Neural progenitor cell (in vitro differentiated cells): ENCODE data around the gene UROC1. TPM values are rescaled to one million over a fixed set of nuclear protein-coding genes. Genes with fewer than 3 reads are reported as not detected.

Experiments
- DNase-seq: peaks from one replicate; pipeline ENCODE4 v3.0.0-alpha.2; 2016; ENCODE audit warnings: low spot score
- H2AFZ ChIP-seq: fragments of 200-600 bp; sonication (generic); replicated peaks from 2 replicates; pipeline ENCODE4 v1.6.1; 2016; ENCODE audit warnings: antibody characterized with exemption
- H3F3A ChIP-seq: fragments of 200-600 bp; sonication (generic); 2 replicates; pipeline ENCODE4 v1.6.1; 2016; ENCODE audit warnings: antibody characterized with exemption, low read depth
- H3K27ac ChIP-seq: fragments of 200-600 bp; sonication (generic); 2 replicates; pipeline ENCODE4 v1.5.1; 2016; ENCODE audit warnings: mild to moderate bottlenecking
- H3K27me3 ChIP-seq: fragments of 200-600 bp; sonication (generic); 2 replicates; pipeline ENCODE4 v1.6.1; 2016; ENCODE audit warnings: mild to moderate bottlenecking, moderate library complexity
- H3K36me3 ChIP-seq: fragments of 200-600 bp; sonication (generic); 2 replicates; pipeline ENCODE4 v1.5.1; 2016
- H3K4me1 ChIP-seq: fragments of 200-600 bp; sonication (generic); 2 replicates; pipeline ENCODE4 v1.6.1; 2016; ENCODE audit warnings: mixed run types
- H3K4me2 ChIP-seq: fragments of 200-600 bp; sonication (generic); 2 replicates; pipeline ENCODE4 v1.6.1; 2016
- H3K4me3 ChIP-seq: fragments of 200-600 bp; sonication (generic); 2 replicates; pipeline ENCODE4 v1.5.1; 2016
- H3K79me2 ChIP-seq: fragments of 200-600 bp; sonication (generic); 2 replicates; pipeline ENCODE4 v1.6.1; 2016; ENCODE audit warnings: low read depth
- H3K9ac ChIP-seq: fragments of 200-600 bp; sonication (generic); 2 replicates; pipeline ENCODE4 v1.6.1; 2016
- H3K9me3 ChIP-seq: fragments of 200-600 bp; sonication (generic); 2 replicates; pipeline ENCODE4 v1.5.1; 2016; ENCODE audit warnings: low read depth
- H4K20me1 ChIP-seq: fragments of 200-600 bp; sonication (generic); 2 replicates; pipeline ENCODE4 v1.6.1; 2016; ENCODE audit warnings: low read depth
- H3K27ac Mint-ChIP-seq: 3 replicates; pipeline ENCODE4 v1.8.0; 2021; ENCODE audit warnings: mixed read lengths
- H3K27me3 Mint-ChIP-seq: 2 replicates; pipeline ENCODE4 v1.8.0; 2022; ENCODE audit warnings: low read depth, mild to moderate bottlenecking, inconsistent platforms, moderate library complexity, mixed read lengths; ENCODE audit not compliant: insufficient read depth
- H3K36me3 Mint-ChIP-seq: 3 replicates; pipeline ENCODE4 v1.8.0; 2021; ENCODE audit warnings: mixed read lengths
- H3K4me1 Mint-ChIP-seq: 3 replicates; pipeline ENCODE4 v1.8.0; 2021; ENCODE audit warnings: mixed read lengths
- H3K4me3 Mint-ChIP-seq: 3 replicates; pipeline ENCODE4 v1.8.0; 2021; ENCODE audit warnings: mild to moderate bottlenecking, moderate library complexity, mixed read lengths
- H3K9me3 Mint-ChIP-seq: 3 replicates; pipeline ENCODE4 v1.8.0; 2020; ENCODE audit warnings: mixed read lengths
- EZH2 ChIP-seq: fragments of 200-600 bp; sonication (generic); IDR thresholded peaks from 2 replicates; pipeline ENCODE4 v1.6.1; 2017; ENCODE audit warnings: antibody characterized with exemption, mild to moderate bottlenecking, moderate library complexity
- EZH2phosphoT487 ChIP-seq: fragments of 200-600 bp; sonication (generic); IDR thresholded peaks from 2 replicates; pipeline ENCODE4 v1.6.1; 2017; ENCODE audit warnings: antibody characterized with exemption
- total RNA-seq: library from RNA; depleted of rRNA; stranded (reverse); fragments of >200 nt; gene quantifications from 2 replicates; pipeline ENCODE4 v1.2.3, GENCODE V29; 2015; ENCODE audit warnings: low replicate concordance
- TF ChIP-seq, protein P1 (sequence below): fragments of 200-600 bp; sonication (generic); IDR thresholded peaks from 2 replicates; pipeline ENCODE4 v1.5.1; 2017; ENCODE audit warnings: antibody characterized with exemption, mild to moderate bottlenecking

Gene UROC1
- total RNA-seq, 1 donor from 2014 or later = not detected

DNA sequence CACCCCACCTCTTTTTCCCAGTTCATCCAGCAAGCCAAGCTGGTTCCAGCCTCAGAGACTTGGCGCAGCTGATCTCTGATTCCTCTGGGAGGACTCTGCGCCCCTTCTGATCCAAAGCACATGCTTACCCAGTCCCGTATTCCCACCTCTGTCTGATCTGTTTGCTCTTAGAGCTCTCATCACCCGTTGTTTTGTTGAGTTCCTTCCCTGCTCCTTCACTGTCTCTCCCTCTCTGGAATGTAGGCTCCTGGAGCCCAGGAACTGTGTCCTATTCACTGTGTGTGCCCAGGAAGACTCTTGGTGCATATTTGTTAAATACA is 40.6 kb downstream of the UROC1 start:
- Histone ChIP-seq H4K20me1 (peaks cover 31% of the 10 kb centered on the region), H3K27me3 (peaks cover 5% of the 10 kb centered on the region), H3K4me3 (no peak overlapping the region), H3K36me3 (no peaks in the 10 kb centered on the region), H3K79me2 (peaks cover 30% of the 10 kb centered on the region), H3K4me2 (no peak overlapping the region), H3K4me1 (peaks cover 22% of the 10 kb centered on the region), H2AFZ (no peak overlapping the region), H3K27ac (no peak overlapping the region), H3F3A (peaks cover 10% of the 10 kb centered on the region), H3K9ac (no peak overlapping the region), H3K9me3 (no peaks in the 10 kb centered on the region)
- Mint-ChIP-seq H3K36me3 (peaks cover 2% of the 10 kb centered on the region), H3K9me3 (no peaks in the 10 kb centered on the region), H3K27ac (no peak overlapping the region), H3K4me1 (peaks cover 35% of the 10 kb centered on the region), H3K4me3 (peak overlapping the region; percentile 70), H3K27me3 (peaks cover 4% of the 10 kb centered on the region)
- DNase-seq = peak; percentile 25
- TF ChIP-seq, protein P1, sequence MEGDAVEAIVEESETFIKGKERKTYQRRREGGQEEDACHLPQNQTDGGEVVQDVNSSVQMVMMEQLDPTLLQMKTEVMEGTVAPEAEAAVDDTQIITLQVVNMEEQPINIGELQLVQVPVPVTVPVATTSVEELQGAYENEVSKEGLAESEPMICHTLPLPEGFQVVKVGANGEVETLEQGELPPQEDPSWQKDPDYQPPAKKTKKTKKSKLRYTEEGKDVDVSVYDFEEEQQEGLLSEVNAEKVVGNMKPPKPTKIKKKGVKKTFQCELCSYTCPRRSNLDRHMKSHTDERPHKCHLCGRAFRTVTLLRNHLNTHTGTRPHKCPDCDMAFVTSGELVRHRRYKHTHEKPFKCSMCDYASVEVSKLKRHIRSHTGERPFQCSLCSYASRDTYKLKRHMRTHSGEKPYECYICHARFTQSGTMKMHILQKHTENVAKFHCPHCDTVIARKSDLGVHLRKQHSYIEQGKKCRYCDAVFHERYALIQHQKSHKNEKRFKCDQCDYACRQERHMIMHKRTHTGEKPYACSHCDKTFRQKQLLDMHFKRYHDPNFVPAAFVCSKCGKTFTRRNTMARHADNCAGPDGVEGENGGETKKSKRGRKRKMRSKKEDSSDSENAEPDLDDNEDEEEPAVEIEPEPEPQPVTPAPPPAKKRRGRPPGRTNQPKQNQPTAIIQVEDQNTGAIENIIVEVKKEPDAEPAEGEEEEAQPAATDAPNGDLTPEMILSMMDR = no peak
- TF ChIP-seq EZH2phosphoT487 (no peak), EZH2 (no peak)

DNA sequence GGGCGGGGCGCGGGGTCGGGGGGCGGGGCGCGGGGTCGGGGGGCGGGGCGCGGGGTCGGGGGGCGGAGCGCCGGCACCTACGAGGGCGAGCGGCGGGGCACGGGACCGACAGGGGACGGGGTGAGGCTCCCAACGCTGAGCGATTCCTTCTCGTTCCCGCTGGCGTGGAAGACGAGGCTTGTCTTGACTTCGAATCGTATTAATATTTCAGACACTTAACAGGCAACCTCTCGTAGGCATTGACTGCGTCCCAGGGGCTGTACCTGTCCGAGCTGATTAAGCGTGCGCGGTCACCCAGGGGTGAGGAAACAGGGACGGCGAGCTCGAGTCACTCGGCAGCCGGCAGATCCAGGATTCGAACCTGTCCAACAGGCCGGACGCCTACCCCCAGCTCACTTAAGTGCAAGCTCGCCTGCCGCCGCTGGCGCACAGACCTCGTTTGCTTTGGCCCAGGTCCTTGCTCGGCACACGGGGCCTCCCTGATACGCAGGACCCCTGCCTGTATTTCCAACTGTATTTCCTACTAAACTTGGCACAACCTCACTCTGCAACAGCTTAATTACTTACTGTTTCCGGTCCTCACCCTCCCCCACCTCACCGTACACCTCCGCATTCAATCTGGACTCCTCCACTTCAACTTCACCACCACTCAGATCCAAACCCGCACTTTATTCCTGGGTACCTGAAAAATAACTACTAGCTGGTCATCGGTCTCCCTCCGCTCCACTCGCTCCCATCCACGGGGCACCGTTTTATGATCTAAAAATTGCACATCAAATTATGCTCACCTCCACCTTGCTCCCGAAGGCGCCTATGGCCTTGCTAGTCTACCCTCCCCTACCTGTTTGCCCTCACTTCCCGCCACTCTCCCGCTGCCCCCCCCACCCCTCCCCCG is 41.2 kb downstream of the UROC1 start:
- peaks cover 36% of the 10 kb centered on the region for H3K79me2 ChIP-seq
- H3K27ac ChIP-seq = no peak overlapping the region
- H2AFZ ChIP-seq = peak overlapping the region; percentile 86
- peaks cover 10% of the 10 kb centered on the region for H3F3A ChIP-seq
- peaks cover 4% of the 10 kb centered on the region for H3K27me3 Mint-ChIP-seq
- H3K4me1 ChIP-seq = peaks cover 22% of the 10 kb centered on the region
- H4K20me1 ChIP-seq = peaks cover 36% of the 10 kb centered on the region
- H3K36me3 Mint-ChIP-seq = peaks cover 2% of the 10 kb centered on the region
- no peaks in the 10 kb centered on the region for H3K9me3 Mint-ChIP-seq
- no peak overlapping the region for H3K9ac ChIP-seq
- H3K4me3 Mint-ChIP-seq = peak overlapping the region; percentile 79
- DNase-seq = no peak
- H3K4me2 ChIP-seq = peak overlapping the region; percentile 86
- no peak overlapping the region for H3K27ac Mint-ChIP-seq
- H3K4me3 ChIP-seq = peak overlapping the region; percentile 57
- peaks cover 5% of the 10 kb centered on the region for H3K27me3 ChIP-seq
- no peaks in the 10 kb centered on the region for H3K9me3 ChIP-seq
- H3K4me1 Mint-ChIP-seq = peaks cover 32% of the 10 kb centered on the region
- TF ChIP-seq EZH2phosphoT487 (no peak), EZH2 (no peak)
- TF ChIP-seq, protein P1 = no peak
- peaks cover 1% of the 10 kb centered on the region for H3K36me3 ChIP-seq

DNA sequence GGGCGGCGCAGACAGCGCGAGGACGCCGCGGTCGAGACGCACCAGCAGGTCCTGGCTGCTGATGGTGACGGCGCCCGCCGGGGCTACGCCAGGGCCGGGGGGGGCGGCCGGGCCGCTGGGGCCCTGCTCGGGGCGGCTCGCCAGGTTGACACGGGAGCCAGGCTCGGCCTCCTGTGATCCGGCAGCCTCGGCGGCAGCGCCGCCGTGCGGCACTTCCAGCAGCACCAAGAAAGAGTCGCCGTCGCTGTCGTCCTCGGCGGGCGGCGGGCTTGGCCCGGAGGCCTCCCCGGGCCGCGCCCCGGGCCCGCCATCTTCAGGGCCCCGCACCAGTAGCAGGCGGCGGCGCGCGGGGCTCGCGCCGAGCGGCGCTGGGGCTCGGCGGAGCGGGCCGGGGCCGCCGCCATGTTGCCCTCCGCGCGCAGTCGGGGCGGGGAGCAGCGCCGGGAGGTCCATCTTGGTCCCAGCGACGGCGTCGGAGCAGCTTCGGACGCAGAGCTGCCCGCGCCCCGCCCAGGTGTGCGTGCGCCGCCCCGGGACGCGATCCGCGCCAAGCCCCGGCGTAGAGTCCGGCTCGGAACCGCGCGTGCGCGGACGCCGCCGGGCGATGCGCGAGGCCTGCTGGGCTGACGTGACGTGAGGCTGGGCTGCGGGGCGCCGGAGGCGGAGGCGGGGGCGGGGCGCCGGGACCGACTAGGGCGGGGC is 42.0 kb downstream of the UROC1 start, which contains the start of gene ZXDC:
Gene ZXDC, minus strand, starts transcription at position 479 of the 702 bp plus-strand sequence. Its CDS starts 26 bp downstream, at position 453.
- TF ChIP-seq EZH2 = no peak
- TF ChIP-seq, protein P1 = peak; percentile 56
- Histone ChIP-seq H3K27ac (peak within 1 kb of the TSS; percentile 83), H3K79me2 (peaks cover 45% of the 10 kb centered on the region), H3K36me3 (peaks cover 10% of the 10 kb centered on the region), H3F3A (peaks cover 10% of the 10 kb centered on the region), H3K9ac (peak within 1 kb of the TSS; percentile 52), H3K4me2 (peak within 1 kb of the TSS; percentile 95), H3K4me1 (peaks cover 22% of the 10 kb centered on the region), H3K9me3 (no peaks in the 10 kb centered on the region), H4K20me1 (peaks cover 42% of the 10 kb centered on the region), H3K4me3 (peak within 1 kb of the TSS; percentile 75), H3K27me3 (peaks cover 5% of the 10 kb centered on the region), H2AFZ (peak within 1 kb of the TSS; percentile 86)
- H3K4me3 Mint-ChIP-seq = peak within 1 kb of the TSS; percentile 95
- peaks cover 7% of the 10 kb centered on the region for H3K36me3 Mint-ChIP-seq
- DNase-seq = peak; percentile 97
- H3K27ac Mint-ChIP-seq = no peak within 1 kb of the TSS
- H3K9me3 Mint-ChIP-seq = no peaks in the 10 kb centered on the region
- peaks cover 29% of the 10 kb centered on the region for H3K4me1 Mint-ChIP-seq
- peaks cover 4% of the 10 kb centered on the region for H3K27me3 Mint-ChIP-seq
